ENCODE data around the gene AGBL4. TPM values are rescaled to one million over a fixed set of nuclear protein-coding genes. Genes with fewer than 3 reads are reported as not detected.
"Not testable (repeated sequence)": the region's sequence is repeated elsewhere in the genome, so short reads cannot be mapped to it uniquely, and the experiment has no call there.

Gene AGBL4
- total RNA-seq, 1 donor from 2014 or later = 0.50 TPM

DNA sequence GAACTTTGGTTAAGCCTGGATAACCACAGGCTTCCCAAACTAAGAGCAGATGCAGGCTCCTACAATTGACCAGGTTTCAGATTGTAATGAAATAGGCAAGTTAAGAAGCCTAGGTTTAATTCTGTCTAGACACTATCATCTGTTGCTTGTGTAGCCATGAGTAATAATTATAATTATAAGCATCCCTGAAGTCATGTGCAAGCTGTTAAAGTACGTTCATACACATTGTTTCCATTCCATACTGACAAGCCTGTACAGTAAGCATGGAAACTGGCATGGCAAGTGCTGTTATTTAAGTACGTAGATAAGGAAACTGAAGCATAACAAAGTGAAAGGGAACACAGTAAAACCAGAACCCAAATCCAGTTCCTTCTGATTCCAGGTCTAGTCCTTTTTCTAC is 689.8 kb downstream of the AGBL4 start:
- intact Hi-C loops (cut with micrococcal nuclease) = no loop called here
- ATAC-seq (peak; percentile 18), DNase-seq (no peak)

DNA sequence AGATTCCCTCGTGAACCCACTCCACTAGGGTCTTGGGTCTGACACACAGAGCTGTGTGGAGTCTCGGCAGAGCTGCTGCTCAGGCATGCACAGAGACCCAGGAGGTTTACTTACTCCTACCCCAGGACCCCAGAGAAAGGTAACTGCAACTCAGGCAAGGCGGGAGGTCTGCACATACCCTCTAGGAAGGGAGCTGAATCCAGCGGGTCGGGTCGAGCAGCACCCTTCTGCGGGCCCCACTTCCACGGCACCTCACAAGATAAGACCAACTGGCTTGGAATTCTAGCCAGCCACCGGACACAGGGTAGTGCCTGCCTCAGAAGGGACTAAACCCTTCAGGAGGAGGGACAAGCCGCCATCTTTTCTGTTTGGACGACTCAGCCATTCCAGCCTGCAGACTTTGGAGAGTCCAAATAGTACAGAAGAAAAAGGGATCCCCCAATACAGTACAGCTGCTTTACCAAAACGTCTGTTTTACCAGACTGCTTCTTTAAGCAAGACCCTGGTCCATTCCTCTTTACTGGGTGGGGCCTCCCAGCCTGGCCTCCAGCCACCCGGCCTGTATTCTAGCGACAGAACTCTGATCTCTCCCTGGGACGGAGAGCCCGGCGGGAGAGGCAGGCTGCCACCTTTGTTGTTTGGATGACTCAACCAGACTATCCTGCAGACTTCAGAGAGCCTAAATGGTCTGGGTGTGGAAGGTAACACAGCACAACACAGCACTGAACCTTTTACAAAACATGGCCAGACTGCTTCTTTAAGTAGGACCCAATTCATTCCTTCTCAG is 692.5 kb downstream of the AGBL4 start:
- ATAC-seq (no peak), DNase-seq (no peak)
- intact Hi-C loops (cut with micrococcal nuclease) = no loop called here

GRCh38 chr1:49323925-49324540 is 699.7 kb downstream of the AGBL4 start:
- intact Hi-C loops (cut with micrococcal nuclease) = no loop called here
- DNase-seq (no peak), ATAC-seq (no peak)

DNA sequence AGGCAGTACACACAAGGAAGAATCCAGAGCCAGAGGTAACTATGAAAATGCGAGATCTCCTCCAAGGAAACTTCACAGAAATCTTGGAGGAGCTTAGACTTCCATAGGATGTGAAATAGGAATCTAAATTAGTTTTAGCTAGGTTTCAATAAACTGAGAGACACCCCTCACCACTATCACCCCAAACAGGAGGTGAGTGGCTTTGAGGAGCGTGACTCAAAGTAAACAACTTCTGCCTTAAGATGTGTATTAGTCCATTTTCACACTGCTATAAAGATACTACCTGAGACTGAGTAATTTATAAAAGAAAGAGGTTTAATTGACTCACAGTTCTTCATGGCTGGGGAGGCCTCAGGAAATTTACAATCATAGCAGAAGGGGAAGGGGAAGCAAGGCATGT is 703.3 kb downstream of the AGBL4 start:
- intact Hi-C loops (cut with micrococcal nuclease); DNase-seq; ATAC-seq: not testable (repeated sequence)

DNA sequence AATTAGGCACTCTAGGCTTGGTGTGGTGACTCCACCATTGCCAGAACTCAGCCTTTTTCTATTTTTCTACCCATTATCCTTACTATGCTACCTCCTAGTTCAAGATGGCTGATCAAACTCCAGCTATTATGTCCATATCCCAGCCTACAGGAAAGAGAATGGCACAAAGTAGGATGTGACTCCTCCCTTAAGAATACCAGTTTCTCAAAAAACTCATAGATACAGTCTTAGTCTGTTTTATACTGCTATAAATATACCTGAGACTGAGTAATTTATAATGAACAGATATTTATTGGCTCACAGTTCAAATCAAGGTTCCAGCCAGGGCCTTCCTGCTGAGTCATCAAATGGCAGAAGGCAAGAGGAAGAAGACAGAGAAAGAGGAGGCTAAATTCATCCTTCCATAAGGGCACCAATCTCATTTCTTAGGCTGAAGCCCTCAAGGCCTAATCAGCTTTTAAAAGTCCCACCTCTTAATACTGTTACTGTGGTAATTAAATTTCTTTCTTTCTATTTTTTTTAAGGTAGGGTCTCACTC is 704.3 kb downstream of the AGBL4 start:
- DNase-seq = no peak
- intact Hi-C loops (cut with micrococcal nuclease) = no loop called here
- no peak for ATAC-seq

DNA sequence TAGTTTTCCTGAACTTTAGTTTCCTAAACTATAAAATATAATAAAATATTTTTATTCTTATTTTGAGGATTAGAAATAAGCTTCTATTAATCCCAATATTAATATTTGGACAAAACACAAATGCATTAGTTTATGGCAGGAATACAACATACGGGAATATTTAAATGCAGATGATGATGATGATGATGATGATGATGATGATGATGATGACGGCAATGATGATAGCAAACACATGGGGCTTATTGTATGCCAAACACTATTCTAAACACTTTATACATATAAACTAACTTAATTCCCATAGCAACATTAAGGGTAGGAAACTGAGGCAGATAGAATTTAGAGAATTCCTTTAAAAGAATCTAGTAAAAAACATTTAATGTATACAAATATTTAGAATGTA is 705.5 kb downstream of the AGBL4 start:
- ATAC-seq (no peak), DNase-seq (no peak)
- intact Hi-C loops (cut with micrococcal nuclease) = no loop called here

DNA sequence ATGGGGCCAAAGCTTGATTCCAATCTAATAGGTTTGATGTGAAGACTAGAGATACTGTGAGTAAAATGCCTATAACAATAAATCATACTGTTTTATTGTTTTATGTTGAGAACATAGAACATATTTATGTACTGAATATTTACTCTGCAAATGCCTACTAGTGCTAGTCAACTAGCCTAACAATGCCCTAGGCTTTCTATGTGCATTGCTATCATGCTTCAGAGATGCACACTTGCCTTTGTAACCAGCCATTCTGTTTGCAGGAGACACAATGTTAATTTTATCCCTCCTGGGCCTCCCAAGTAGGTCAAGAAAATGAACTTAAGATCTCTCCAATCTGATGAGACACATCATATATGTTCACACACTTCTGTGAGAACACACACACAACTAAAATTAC is 716.3 kb downstream of the AGBL4 start:
- intact Hi-C loops (cut with micrococcal nuclease) = no loop called here
- DNase-seq (no peak), ATAC-seq (no peak)

DNA sequence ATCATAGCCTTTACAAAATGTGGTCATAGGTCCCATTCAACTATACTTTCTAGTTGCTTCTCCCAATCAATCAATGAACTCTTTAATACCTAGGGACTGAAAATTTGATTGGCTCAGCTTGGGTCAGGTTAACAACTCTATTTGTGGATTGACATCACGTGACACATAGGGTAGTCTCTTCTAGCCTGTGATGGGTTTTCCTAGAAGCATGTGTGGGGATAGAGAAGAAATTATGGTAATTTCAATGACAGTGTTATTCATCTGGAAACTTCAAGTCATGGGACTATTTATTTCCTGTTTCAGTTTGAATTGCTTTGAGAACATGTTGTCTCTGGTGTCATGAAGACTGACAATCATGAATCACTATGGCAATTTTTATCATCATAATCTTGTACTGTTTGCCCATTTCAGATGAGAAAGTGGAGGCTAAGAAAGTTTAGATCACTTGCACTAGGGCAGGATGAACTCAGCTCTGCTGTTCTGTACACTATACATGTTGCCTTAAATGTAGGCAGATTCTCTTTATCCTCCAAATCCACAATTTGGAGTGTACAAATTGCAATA is 717.2 kb downstream of the AGBL4 start:
- intact Hi-C loops (cut with micrococcal nuclease) = no loop called here
- DNase-seq (no peak), ATAC-seq (no peak)

GRCh38 chr1:49302400-49302799 is 721.4 kb downstream of the AGBL4 start:
- DNase-seq; intact Hi-C loops (cut with micrococcal nuclease); ATAC-seq: not testable (repeated sequence)

- intact Hi-C loops (cut with micrococcal nuclease) = no loop called here
- ATAC-seq = no peak
- DNase-seq = peak; percentile 30
These were observed 725.5 kb downstream of the AGBL4 start for GRCh38 chr1:49298304-49298703.

DNA sequence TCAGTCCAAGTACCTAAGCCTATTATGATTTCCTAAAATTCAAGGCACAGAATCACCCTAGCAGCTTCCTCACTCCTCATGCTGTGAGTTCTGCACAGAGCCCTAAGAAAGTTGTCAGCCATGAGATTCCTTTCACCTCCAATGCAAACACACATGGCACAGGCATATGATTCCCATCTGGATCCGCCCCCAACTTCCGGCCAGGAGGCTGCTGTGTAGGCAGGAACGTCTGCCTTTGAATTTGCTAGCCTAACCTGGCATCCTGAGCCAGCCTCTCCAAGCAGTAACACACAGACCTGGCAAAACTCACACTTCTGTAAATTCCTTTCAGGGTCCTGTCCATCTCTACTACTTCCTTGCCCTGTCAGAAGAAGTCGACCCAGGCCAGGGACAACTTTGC is 726.0 kb downstream of the AGBL4 start:
- ATAC-seq (no peak), DNase-seq (no peak)
- intact Hi-C loops (cut with micrococcal nuclease) = no loop called here

DNA sequence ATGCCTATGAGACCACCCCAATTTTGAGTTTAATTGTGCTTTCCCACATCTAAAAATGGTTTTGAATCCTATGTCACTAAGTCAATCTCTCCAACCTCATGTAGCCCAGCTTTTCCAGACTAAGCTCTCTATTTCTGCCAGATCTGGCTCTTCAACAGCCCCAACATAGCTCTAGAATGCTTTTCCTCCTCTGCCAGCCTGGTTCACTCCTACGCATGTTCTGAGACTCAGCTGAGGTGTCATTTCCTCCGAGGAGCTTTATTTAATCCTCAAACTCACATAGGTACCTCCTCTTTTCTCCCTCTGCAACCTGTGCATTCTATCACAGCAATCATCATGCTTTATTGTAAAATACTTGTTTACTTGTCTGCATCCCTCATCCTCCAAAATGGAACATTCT is 729.2 kb downstream of the AGBL4 start:
- no peak for DNase-seq
- ATAC-seq = no peak
- intact Hi-C loops (cut with micrococcal nuclease) = no loop called here

DNA sequence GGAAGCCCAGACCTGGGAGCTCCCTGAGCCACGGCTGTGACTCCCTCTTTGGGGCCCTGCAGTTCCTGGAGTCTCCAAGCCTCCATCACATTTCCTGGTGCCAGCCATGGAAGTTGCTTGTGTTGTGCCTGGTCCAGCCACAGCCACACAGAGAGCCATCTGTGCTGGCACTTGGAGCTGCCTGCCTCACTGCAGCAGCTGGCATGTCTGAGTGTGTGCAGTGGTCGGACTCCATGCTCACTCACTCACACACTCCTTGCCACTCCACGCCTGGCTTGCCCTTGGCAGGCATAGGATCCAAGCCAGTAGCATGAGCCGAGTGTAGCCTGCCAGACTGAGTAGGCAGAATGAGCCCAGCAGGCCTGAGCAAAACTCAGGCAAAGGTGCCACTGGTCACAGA is 730.7 kb downstream of the AGBL4 start:
- DNase-seq (no peak), ATAC-seq (peak; percentile 35)
- intact Hi-C loops (cut with micrococcal nuclease) = no loop called here

- peak; percentile 7 for DNase-seq
- ATAC-seq; intact Hi-C loops (cut with micrococcal nuclease): not testable (repeated sequence)
These were observed 766.3 kb downstream of the AGBL4 start for GRCh38 chr1:49257211-49258049.

DNA sequence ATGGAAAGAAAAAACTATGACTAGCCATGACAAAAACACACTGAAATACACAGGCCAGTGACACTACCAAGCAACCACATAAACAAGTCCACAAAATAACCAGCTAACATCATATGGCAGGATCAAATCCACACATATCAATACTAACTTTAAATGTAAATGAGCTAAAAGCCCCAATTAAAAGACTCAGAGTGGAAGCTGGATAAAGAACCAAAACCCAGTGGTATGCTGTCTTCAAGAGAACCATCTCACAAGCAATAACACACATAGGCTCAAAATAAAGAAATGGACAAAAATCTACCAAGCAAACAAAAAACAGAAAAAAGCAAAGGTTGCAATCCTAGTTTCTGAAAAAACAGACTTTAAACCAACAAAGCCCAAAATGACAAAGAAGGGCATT is 770.8 kb downstream of the AGBL4 start:
- intact Hi-C loops (cut with micrococcal nuclease) = no loop called here
- no peak for ATAC-seq
- no peak for DNase-seq

GRCh38 chr1:49251019-49251784 is 772.6 kb downstream of the AGBL4 start:
- ATAC-seq (no peak), DNase-seq (no peak)
- intact Hi-C loops (cut with micrococcal nuclease) = no loop called here

DNA sequence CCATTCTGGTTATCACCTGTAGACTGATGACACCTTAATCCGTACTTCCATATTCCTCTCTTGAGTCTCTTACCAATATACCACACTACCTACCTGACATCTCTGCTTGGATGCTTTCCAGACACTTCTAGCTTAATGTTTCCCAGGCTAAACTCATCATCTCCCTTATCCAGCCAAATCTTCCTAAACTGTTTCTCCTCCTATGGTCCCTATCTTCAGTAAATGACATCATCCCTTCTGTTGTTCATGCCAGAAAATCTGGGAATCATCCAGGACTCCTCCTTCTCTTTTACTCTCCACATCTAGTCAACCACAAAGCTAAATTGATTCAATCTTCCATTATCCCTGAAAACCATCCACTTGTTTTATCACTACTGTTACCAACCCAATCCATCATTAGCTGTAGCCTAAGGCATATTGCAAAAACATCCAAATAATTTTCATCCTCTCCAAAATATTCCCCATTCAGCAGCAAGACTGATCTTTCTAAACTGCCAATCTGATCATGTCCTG is 783.0 kb downstream of the AGBL4 start:
- ATAC-seq (no peak), DNase-seq (no peak)
- intact Hi-C loops (cut with micrococcal nuclease) = no loop called here

GRCh38 chr1:49234988-49235387 is 788.8 kb downstream of the AGBL4 start:
- intact Hi-C loops (cut with micrococcal nuclease) = no loop called here
- ATAC-seq = no peak
- DNase-seq = no peak

GRCh38 chr1:49229555-49229954 is 794.2 kb downstream of the AGBL4 start:
- intact Hi-C loops (cut with micrococcal nuclease) = no loop called here
- DNase-seq = no peak
- ATAC-seq = no peak
